ENCODE measurements around the gene FGGY.

- TF ChIP-seq KLF1 (tag by site-specific recombination; IDR thresholded peaks at IDR 0.05) (no peak), ATF2 (tag by site-specific recombination; IDR thresholded peaks at IDR 0.05; ENCODE audit: low read depth) (no peak), CTCF (tag by site-specific recombination; IDR thresholded peaks at IDR 0.05) (no peak), ZNF26 (tag by site-specific recombination; IDR thresholded peaks at IDR 0.05) (no peak), ZNF239 (tag by site-specific recombination; IDR thresholded peaks at IDR 0.05) (no peak), TCF7L2 (IDR thresholded peaks at IDR 0.05; ENCODE audit: borderline replicate concordance, low read depth, low read length) (no peak), SP2 (tag by site-specific recombination; IDR thresholded peaks at IDR 0.05) (no peak), ZNF2 (tag by site-specific recombination; IDR thresholded peaks at IDR 0.05) (no peak), ZNF133 (tag by site-specific recombination; IDR thresholded peaks at IDR 0.05) (no peak), ZNF394 (tag by site-specific recombination; IDR thresholded peaks at IDR 0.05; ENCODE audit: borderline replicate concordance) (no peak), REST (tag by site-specific recombination; IDR thresholded peaks at IDR 0.05) (no peak), ZNF747 (tag by site-specific recombination; IDR thresholded peaks at IDR 0.05) (no peak), KLF10 (tag by site-specific recombination; IDR thresholded peaks at IDR 0.05) (no peak)
These were observed 376.1 kb downstream of the FGGY start for GRCh38 chr1:59672851-59673572.

Measured in HEK293 (cell line).